K562 (cell line): ENCODE results near the gene SCN1A. TPM values are rescaled to one million over a fixed set of nuclear protein-coding genes. Genes with fewer than 3 reads are reported as not detected.

Source experiments
- ATAC-seq: fragments of 200-7000 bp; cut with Tn5 transposase; 3 replicates; pipeline ENCODE4 v1.9.1; 2020; ENCODE audit warnings: moderate library complexity
- BruUV-seq: library from RNA; stranded (reverse); fragments of 400-500 nt; replicated peaks from 2 replicates; lab custom pipeline; 2021; lab: Mats Ljungman, UMichigan
- CTCF ChIA-PET: fragments of 300-600 bp; formaldehyde crosslinking; extraction: SDS; loops from one replicate; lab custom pipeline; 2021; ENCODE audit warnings: low intra/inter-chr PET ratio; lab: Yijun Ruan, JAX
- POLR2A ChIA-PET: fragments of 300-600, 350-650 bp; sonication (Branson Sonifier 250); formaldehyde crosslinking; extraction: SDS; loops from one replicate; lab custom pipeline; 2021; ENCODE audit warnings: antibody characterized with exemption, inconsistent platforms; lab: Yijun Ruan, JAX
- DNase-seq, 4 experiments: peaks; one replicate each; pipeline versions ENCODE4 v3.0.0 to v3.0.0-alpha.2; 2011 to 2018; ENCODE audit warnings: low spot score in 3 of 4, mixed read lengths in 3 of 4; ENCODE audit errors: extremely low read depth in 1 of 4
- FAIRE-seq: peaks from 2 replicates; lab custom pipeline; 2011; peaks lifted over from hg19 to GRCh38; lab: Jason Lieb, UNC
- H2AFZ ChIP-seq: 2 replicates; pipeline ENCODE4 v1.6.0; 2011; ENCODE audit warnings: low read depth, low read length, control low read depth, inconsistent platforms
- H3K27ac ChIP-seq: fragments of 200-600 bp; 3 replicates; pipeline ENCODE4 v1.8.0; 2011; ENCODE audit warnings: low read depth, mild to moderate bottlenecking, control low read depth, inconsistent platforms, low read length, moderate library complexity, mixed read lengths; ENCODE audit errors: extremely low read depth
- H3K27me3 ChIP-seq, 2 experiments: fragments of 300-600 bp in 1 of 2; 2 replicates in 1 of 2; 3 replicates in 1 of 2; pipeline versions ENCODE4 v1.6.0 to v1.8.0; 2011; ENCODE audit warnings: inconsistent platforms in 2 of 2, low read length in 2 of 2, mild to moderate bottlenecking in 1 of 2, mixed read lengths in 1 of 2, moderate library complexity in 1 of 2; ENCODE audit not compliant: control insufficient read depth in 2 of 2, insufficient read depth in 2 of 2
- H3K36me3 ChIP-seq: fragments of 300-600 bp; 3 replicates; pipeline ENCODE4 v1.8.0; 2011; ENCODE audit warnings: mild to moderate bottlenecking, low read length, inconsistent platforms; ENCODE audit not compliant: control insufficient read depth, insufficient read depth
- H3K4me1 ChIP-seq, 2 experiments: fragments of 200-600 bp in 1 of 2; replicated peaks in 1 of 2; 2 replicates in 1 of 2; 3 replicates in 1 of 2; pipeline versions ENCODE4 v1.5.1 to v1.8.0; 2011; ENCODE audit warnings: inconsistent platforms in 2 of 2, low read length in 2 of 2, mild to moderate bottlenecking in 1 of 2, mixed read lengths in 1 of 2, moderate library complexity in 1 of 2; ENCODE audit not compliant: control insufficient read depth in 2 of 2, insufficient read depth in 2 of 2
- H3K4me2 ChIP-seq: 2 replicates; pipeline ENCODE4 v1.6.1; 2011; ENCODE audit warnings: low read length, control low read depth, inconsistent platforms, mixed read lengths; ENCODE audit not compliant: insufficient read depth
- H3K4me3 ChIP-seq: fragments of 200-600 bp; sonication (generic), shearing (Covaris generic); 2 replicates; pipeline ENCODE4 v1.5.1; 2016; ENCODE audit warnings: control low read depth, inconsistent platforms
- H3K79me2 ChIP-seq: fragments of 200-600 bp; 3 replicates; pipeline ENCODE4 v1.8.0; 2011; ENCODE audit warnings: low read length, inconsistent platforms; ENCODE audit not compliant: control insufficient read depth, insufficient read depth
- H3K9ac ChIP-seq, 2 experiments: 2 replicates each; pipeline versions ENCODE4 v1.6.0 to v1.6.1; 2011; ENCODE audit warnings: low read depth in 2 of 2, low read length in 2 of 2, control low read depth in 1 of 2, inconsistent platforms in 1 of 2, mild to moderate bottlenecking in 1 of 2, mixed read lengths in 1 of 2; ENCODE audit not compliant: insufficient read depth in 1 of 2
- H3K9me1 ChIP-seq: one replicate; pipeline ENCODE4 v1.6.0; 2011; ENCODE audit warnings: inconsistent platforms, mild to moderate bottlenecking, low read length, moderate library complexity; ENCODE audit not compliant: control insufficient read depth, insufficient read depth
- H3K9me3 ChIP-seq: replicated peaks from 2 replicates; pipeline ENCODE4 v1.5.1; 2011; ENCODE audit warnings: low read depth, low read length, inconsistent platforms; ENCODE audit not compliant: control insufficient read depth, insufficient read depth
- H4K20me1 ChIP-seq: replicated peaks from 2 replicates; pipeline ENCODE4 v1.6.1; 2011; ENCODE audit warnings: low read length, inconsistent platforms, mixed read lengths; ENCODE audit not compliant: control insufficient read depth, insufficient read depth
- CCNT2 ChIP-seq: IDR thresholded peaks from 2 replicates; pipeline ENCODE4 v1.6.1; 2011; ENCODE audit warnings: borderline replicate concordance, low read depth, mild to moderate bottlenecking, moderate library complexity, mixed read lengths, low read length; ENCODE audit not compliant: insufficient read length; ENCODE audit errors: extremely low read depth
- TCF3 ChIP-seq: sonication (generic); formaldehyde crosslinking; IDR thresholded peaks from 2 replicates; pipeline ENCODE4 v1.4.0; 2020; ENCODE audit warnings: mild to moderate bottlenecking, missing genetic modification reagents
- TFE3 ChIP-seq: fragments of 450-650 bp; formaldehyde crosslinking; IDR thresholded peaks from 2 replicates; pipeline ENCODE4 v1.4.0; 2020; ENCODE audit warnings: mild to moderate bottlenecking, mixed read lengths
- ZNF134 ChIP-seq: fragments of 250-450 bp; sonication (Bioruptor Pico); conservative IDR thresholded peaks from 2 replicates; pipeline ENCODE4 v1.4.0; 2020
- ZNF280A ChIP-seq: fragments of 450-650 bp; IDR thresholded peaks from 2 replicates; pipeline ENCODE4 v1.6.1; 2018; ENCODE audit warnings: mild to moderate bottlenecking, low read depth; ENCODE audit not compliant: partially characterized antibody
- WGBS: fragments of 100-300 bp; shearing (Covaris generic); methylation state at CpG from one replicate; pipeline ENCODE4 v1.1.6; 2016; ENCODE audit warnings: low coverage, mixed read lengths; ENCODE audit not compliant: insufficient coverage; ENCODE audit errors: missing lambda C conversion rate; 5-methylcytosine and 5-hydroxymethylcytosine counted together
- in situ Hi-C: fragments of 300-500 bp; cut with MboI; formaldehyde crosslinking; loops from 4 replicates; pipeline ENCODE4 v1.15.0; 2018; ENCODE audit warnings: inconsistent platforms, mixed read lengths
- intact Hi-C: fragments of 100-400 bp; cut with micrococcal nuclease; formaldehyde crosslinking; loops from 2 replicates; pipeline ENCODE4 v1.14.2; 2022
- polyA plus RNA-seq, 8 experiments: library from polyadenylated mRNA; depleted of rRNA in 4 of 8; stranded (reverse) in 5 of 8; unstranded in 3 of 8; fragments of >200 nt; fragmentation: Nextera tagmentation in 2 of 8; fragmentation: Illumina TruSeq in 1 of 8; extraction: Ambion mirVana in 2 of 8; extraction: Trizol in 1 of 8; gene quantifications; 2 replicates each; pipeline versions ENCODE4 v1.2.1 to v1.2.3, GENCODE V29; 2011 to 2014; ENCODE audit warnings: inconsistent platforms in 1 of 8, missing spikeins in 1 of 8
- total RNA-seq, 7 experiments: library from RNA; depleted of rRNA in 6 of 7; stranded (reverse); fragments of >200 nt in 6 of 7; fragmentation: Illumina TruSeq in 2 of 7; extraction: Trizol in 2 of 7; gene quantifications; 2 replicates each; pipeline versions ENCODE4 v1.2.1 to v1.2.3, GENCODE V29; 2011 to 2021; ENCODE audit warnings: low replicate concordance in 1 of 7

SCN1A gene
- total and polyA plus RNA-seq, 9 of the 15 experiments (the other 6 are each of a cell fraction or from before 2014, with no cell fraction given): not detected

GRCh38 chr2:166025313-166025712, 102.5 kb downstream of the SCN1A start:
- BruUV-seq: no TSS peak
- Histone ChIP-seq H3K4me2 (no peak overlapping the region), H3K9me3 (no peaks in the 10 kb centered on the region), H3K36me3 (no peaks in the 10 kb centered on the region), H3K9ac (no peak overlapping the region), H3K27ac (no peak overlapping the region), H3K9me1 (no peaks in the 10 kb centered on the region), H3K4me3 (no peak overlapping the region), H3K4me1 (no peaks in the 10 kb centered on the region), H2AFZ (no peak overlapping the region), H3K79me2 (no peaks in the 10 kb centered on the region), H4K20me1 (no peaks in the 10 kb centered on the region), H3K27me3 (no peaks in the 10 kb centered on the region)
- FAIRE-seq: no peak
- DNase-seq: no peak
- intact Hi-C loops: no loop called here
- TF ChIP-seq ZNF280A (no peak), TCF3 (CRISPR knock-in tag) (no peak), ZNF134 (peak; percentile 94)
- ATAC-seq: no peak
- POLR2A ChIA-PET: interaction anchor here (1.6 kb wide), 1 partner anchor 8 kb away, joined by 5 read pairs; no protein-coding TSS in a partner anchor
- CTCF ChIA-PET: interaction anchor here (0.7 kb wide), 1 partner anchor 51 kb away, joined by 3 read pairs; no protein-coding TSS in a partner anchor
- in situ Hi-C loops: no loop called here

- 6% methylated on average over 5 of the region's 5 CpGs for WGBS
- Histone ChIP-seq H3K4me3 (no peak overlapping the region), H3K9me3 (no peaks in the 10 kb centered on the region), H4K20me1 (no peaks in the 10 kb centered on the region), H3K36me3 (no peaks in the 10 kb centered on the region), H3K4me2 (no peak overlapping the region), H3K27me3 (no peaks in the 10 kb centered on the region), H3K4me1 (no peaks in the 10 kb centered on the region), H3K27ac (no peak overlapping the region), H3K79me2 (no peaks in the 10 kb centered on the region), H3K9me1 (no peaks in the 10 kb centered on the region), H3K9ac (no peak overlapping the region), H2AFZ (no peak overlapping the region)
- ATAC-seq: no peak
- no peak for DNase-seq
- BruUV-seq: no TSS peak
- intact Hi-C loops: no loop called here
- ChIA-PET CTCF (no interaction called here), POLR2A (no interaction called here)
- TF ChIP-seq CCNT2 (no peak), TFE3 (CRISPR knock-in tag) (peak; percentile 49; the same call in 1 of the 2 replicates)
- in situ Hi-C loops: no loop called here
- FAIRE-seq: peak; percentile 71
Measured at GRCh38 chr2:166017208-166017607, 110.6 kb downstream of the SCN1A start.
